ENCODE data around the gene THSD1. TPM values are rescaled to one million over a fixed set of nuclear protein-coding genes. Genes with fewer than 3 reads are reported as not detected.

THSD1 gene
- total RNA-seq, result under 1 TPM in 1 of 2 experiments, not detected in 1; 0.07 TPM

- peaks cover 30% of the 10 kb centered on the region for H3K27me3 Mint-ChIP-seq (ENCODE audit: low read depth)
- intact Hi-C loops (cut with micrococcal nuclease), result loop anchor here (2.0 kb wide), 1 partner anchor 45 kb away; the partner anchor contains the start of gene VPS36
- no peaks in the 10 kb centered on the region for H3K36me3 Mint-ChIP-seq (ENCODE audit: low read depth)
- H3K27ac Mint-ChIP-seq, result no peak within 1 kb of the TSS
- peaks cover 17% of the 10 kb centered on the region for H3K4me1 Mint-ChIP-seq (ENCODE audit: low read depth)
- no peaks in the 10 kb centered on the region for H3K9me3 Mint-ChIP-seq
- H3K4me3 Mint-ChIP-seq, result peak within 1 kb of the TSS; percentile 52
- CTCF ChIA-PET, result no interaction called here
- peak; percentile 28 for DNase-seq
Observed at GRCh38 chr13:52405767-52406494, at the start of gene THSD1. Gene THSD1, minus strand, starts transcription at chr13:52406172. Its CDS starts 3,572 bp downstream, at chr13:52402600.

- Mint-ChIP-seq H3K27ac (peak overlapping the region; percentile 89), H3K27me3 (ENCODE audit: low read depth) (no peaks in the 10 kb centered on the region), H3K4me3 (peak overlapping the region; percentile 89), H3K36me3 (ENCODE audit: low read depth) (peaks cover 25% of the 10 kb centered on the region), H3K9me3 (no peaks in the 10 kb centered on the region), H3K4me1 (ENCODE audit: low read depth) (peaks cover 32% of the 10 kb centered on the region)
- DNase-seq, result peak; percentile 79
- intact Hi-C loops (cut with micrococcal nuclease), result loop anchor here (1.0 to 2.0 kb wide), 7 partner anchors 162 to 1001 kb away; partner anchors contain the start of genes ALG11, SUGT1 and WDFY2
- CTCF ChIA-PET, result no interaction called here
Observed at GRCh38 chr13:52455677-52456041, 49.7 kb upstream of the THSD1 start.

- Mint-ChIP-seq H3K27ac (peak within 1 kb of the TSS; percentile 97), H3K9me3 (no peaks in the 10 kb centered on the region), H3K27me3 (ENCODE audit: low read depth) (no peaks in the 10 kb centered on the region), H3K4me1 (ENCODE audit: low read depth) (peaks cover 32% of the 10 kb centered on the region), H3K36me3 (ENCODE audit: low read depth) (peaks cover 25% of the 10 kb centered on the region), H3K4me3 (peak within 1 kb of the TSS; percentile 89)
- intact Hi-C loops (cut with micrococcal nuclease), result loop anchor here (1.0 to 5.0 kb wide), 8 partner anchors 162 to 1001 kb away; partner anchors contain the start of genes ALG11, SUGT1 and WDFY2
- DNase-seq, result peak; percentile 96
- CTCF ChIA-PET, result no interaction called here
Observed at GRCh38 chr13:52454820-52455676, 49.1 kb upstream of the THSD1 start, which contains the start of gene CKAP2. Gene CKAP2, plus strand, starts transcription at chr13:52455478. Its CDS starts 79 bp downstream, at chr13:52455557.

- intact Hi-C loops (cut with micrococcal nuclease), result loop anchor here (2.0 to 5.0 kb wide), 3 partner anchors 217 to 870 kb away; partner anchors contain the start of gene WDFY2
- peaks cover 30% of the 10 kb centered on the region for H3K4me1 Mint-ChIP-seq (ENCODE audit: low read depth)
- H3K27ac Mint-ChIP-seq, result peak overlapping the region; percentile 97
Observed at GRCh38 chr13:52454459-52454819, 48.5 kb upstream of the THSD1 start.

GRCh38 chr13:52452470-52452869, 46.5 kb upstream of the THSD1 start:
- CTCF ChIA-PET, result interaction anchor here (0.7 kb wide), 1 partner anchor 16 kb away, joined by 3 read pairs; no protein-coding TSS in a partner anchor
- peaks cover 14% of the 10 kb centered on the region for H3K36me3 Mint-ChIP-seq (ENCODE audit: low read depth)
- H3K27ac Mint-ChIP-seq, result no peak overlapping the region
- intact Hi-C loops (cut with micrococcal nuclease), result loop anchor here (5.0 kb wide), 1 partner anchor 215 kb away; no protein-coding TSS in a partner anchor
- peaks cover 38% of the 10 kb centered on the region for H3K4me1 Mint-ChIP-seq (ENCODE audit: low read depth)
- no peaks in the 10 kb centered on the region for H3K27me3 Mint-ChIP-seq (ENCODE audit: low read depth)
- no peak overlapping the region for H3K4me3 Mint-ChIP-seq
- H3K9me3 Mint-ChIP-seq, result no peaks in the 10 kb centered on the region
- DNase-seq, result no peak

More at GRCh38 chr13:52454459-52454819, 48.5 kb upstream of the THSD1 start:
- no peaks in the 10 kb centered on the region for H3K27me3 Mint-ChIP-seq (ENCODE audit: low read depth)
- H3K9me3 Mint-ChIP-seq, result no peaks in the 10 kb centered on the region
- CTCF ChIA-PET, result no interaction called here
- DNase-seq, result peak; percentile 38
- H3K36me3 Mint-ChIP-seq (ENCODE audit: low read depth), result peaks cover 21% of the 10 kb centered on the region
- peak overlapping the region; percentile 89 for H3K4me3 Mint-ChIP-seq

GRCh38 chr13:52451135-52451804, 45.3 kb upstream of the THSD1 start:
- intact Hi-C loops (cut with micrococcal nuclease), result loop anchor here (2.0 to 5.0 kb wide), 2 partner anchors 46 to 214 kb away; no protein-coding TSS in a partner anchor
- Mint-ChIP-seq H3K36me3 (ENCODE audit: low read depth) (peaks cover 4% of the 10 kb centered on the region), H3K4me1 (ENCODE audit: low read depth) (peaks cover 33% of the 10 kb centered on the region), H3K27me3 (ENCODE audit: low read depth) (no peaks in the 10 kb centered on the region), H3K27ac (peak overlapping the region; percentile 13), H3K9me3 (no peaks in the 10 kb centered on the region), H3K4me3 (peak overlapping the region; percentile 81)
- CTCF ChIA-PET, result interaction anchor here (0.6 to 4.0 kb wide), 30 partner anchors 9 to 926 kb away, joined by 3 to 18 read pairs (median 4); partner anchors contain the start of genes ALG11 and SUGT1
- no peak for DNase-seq

GRCh38 chr13:52450793-52451116, 44.8 kb upstream of the THSD1 start:
- DNase-seq, result no peak
- CTCF ChIA-PET, result interaction anchor here (0.6 to 4.0 kb wide), 28 partner anchors 9 to 438 kb away, joined by 3 to 18 read pairs (median 4); partner anchors contain the start of genes ALG11 and SUGT1
- H3K9me3 Mint-ChIP-seq, result no peaks in the 10 kb centered on the region

GRCh38 chr13:52450012-52450792, 44.2 kb upstream of the THSD1 start, which contains the start of gene VPS36:
Gene VPS36, minus strand, starts transcription at chr13:52450634. Its CDS starts 40 bp downstream, at chr13:52450594.
- intact Hi-C loops (cut with micrococcal nuclease), result loop anchor here (1.0 to 5.0 kb wide), 10 partner anchors 45 to 554 kb away; partner anchors contain the start of genes ALG11 and SUGT1
- Mint-ChIP-seq H3K9me3 (no peaks in the 10 kb centered on the region), H3K27ac (peak within 1 kb of the TSS; percentile 86), H3K27me3 (ENCODE audit: low read depth) (no peaks in the 10 kb centered on the region), H3K4me1 (ENCODE audit: low read depth) (peaks cover 30% of the 10 kb centered on the region), H3K4me3 (peak within 1 kb of the TSS; percentile 92), H3K36me3 (ENCODE audit: low read depth) (peaks cover 3% of the 10 kb centered on the region)
- CTCF ChIA-PET, result interaction anchor here (0.6 to 4.0 kb wide), 27 partner anchors 8 to 285 kb away, joined by 3 to 18 read pairs (median 4); partner anchors contain the start of gene SUGT1
- peak; percentile 94 for DNase-seq

More at GRCh38 chr13:52450793-52451116, 44.8 kb upstream of the THSD1 start:
- Mint-ChIP-seq H3K36me3 (ENCODE audit: low read depth) (peaks cover 3% of the 10 kb centered on the region), H3K4me1 (ENCODE audit: low read depth) (peaks cover 30% of the 10 kb centered on the region), H3K27me3 (ENCODE audit: low read depth) (no peaks in the 10 kb centered on the region), H3K27ac (peak overlapping the region; percentile 13), H3K4me3 (peak overlapping the region; percentile 81)
- intact Hi-C loops (cut with micrococcal nuclease), result loop anchor here (1.0 to 5.0 kb wide), 10 partner anchors 46 to 554 kb away; partner anchors contain the start of genes ALG11 and SUGT1

GRCh38 chr13:52449331-52450011, 43.5 kb upstream of the THSD1 start:
- no peaks in the 10 kb centered on the region for H3K9me3 Mint-ChIP-seq
- intact Hi-C loops (cut with micrococcal nuclease), result loop anchor here (1.0 to 5.0 kb wide), 10 partner anchors 45 to 553 kb away; partner anchors contain the start of genes ALG11 and SUGT1
- H3K27ac Mint-ChIP-seq, result peak overlapping the region; percentile 79
- no peak for DNase-seq
- peak overlapping the region; percentile 92 for H3K4me3 Mint-ChIP-seq
- peaks cover 28% of the 10 kb centered on the region for H3K4me1 Mint-ChIP-seq (ENCODE audit: low read depth)
- CTCF ChIA-PET, result interaction anchor here (0.7 to 4.0 kb wide), 11 partner anchors 8 to 255 kb away, joined by 3 to 18 read pairs (median 4); no protein-coding TSS in a partner anchor
- H3K27me3 Mint-ChIP-seq (ENCODE audit: low read depth), result no peaks in the 10 kb centered on the region
- peaks cover 3% of the 10 kb centered on the region for H3K36me3 Mint-ChIP-seq (ENCODE audit: low read depth)

- no peak for DNase-seq
- Mint-ChIP-seq H3K4me3 (no peak overlapping the region), H3K27me3 (ENCODE audit: low read depth) (no peaks in the 10 kb centered on the region), H3K4me1 (ENCODE audit: low read depth) (peaks cover 21% of the 10 kb centered on the region), H3K27ac (no peak overlapping the region), H3K36me3 (ENCODE audit: low read depth) (peaks cover 3% of the 10 kb centered on the region), H3K9me3 (no peaks in the 10 kb centered on the region)
- CTCF ChIA-PET, result interaction anchor here (0.5 to 4.0 kb wide), 12 partner anchors 10 to 832 kb away, joined by 3 to 18 read pairs (median 4); no protein-coding TSS in a partner anchor
- intact Hi-C loops (cut with micrococcal nuclease), result no loop called here
Observed at GRCh38 chr13:52447815-52448552, 42.0 kb upstream of the THSD1 start.
